SK-N-SH (cell line): Measurements from ENCODE around the gene LIPE.
"Not testable (repeated sequence)": the region's sequence is repeated elsewhere in the genome, so short reads cannot be mapped to it uniquely, and the experiment has no call there.

Experiments used
- CTCF ChIP-seq: fragments of 200-600 bp; sonication (generic); IDR thresholded peaks from 2 replicates; pipeline ENCODE4 v1.6.1; 2017; ENCODE audit warnings: antibody characterized with exemption, mild to moderate bottlenecking, moderate library complexity
- EP300 ChIP-seq, 2 experiments: IDR thresholded peaks; 2 replicates each; pipeline versions ENCODE4 v1.4.0 to v1.6.1; 2012; ENCODE audit warnings: borderline replicate concordance in 1 of 2, low read depth in 1 of 2, low read length in 1 of 2
- FOXJ3 ChIP-seq: sonication (generic); formaldehyde crosslinking; IDR thresholded peaks from 2 replicates; pipeline ENCODE4 v1.5.1; 2020; ENCODE audit warnings: mild to moderate bottlenecking, missing genetic modification reagents
- MEF2A ChIP-seq: IDR thresholded peaks from 2 replicates; pipeline ENCODE4 v1.4.0; 2012; ENCODE audit warnings: low read depth, borderline replicate concordance
- NFIC ChIP-seq: IDR thresholded peaks from 2 replicates; pipeline ENCODE4 v1.4.0; 2012; ENCODE audit warnings: borderline replicate concordance
- TAF1 ChIP-seq: IDR thresholded peaks from 2 replicates; pipeline ENCODE4 v1.6.1; 2012; ENCODE audit warnings: low read depth, mild to moderate bottlenecking, low read length, moderate library complexity, borderline replicate concordance
- TF ChIP-seq, protein P1 (sequence below): IDR thresholded peaks from 2 replicates; pipeline ENCODE4; 2012
- TF ChIP-seq, protein P2 (sequence below): IDR thresholded peaks from 2 replicates; pipeline ENCODE4 v1.6.1; 2012; ENCODE audit warnings: mild to moderate bottlenecking, low read depth, low read length, moderate library complexity

DNA sequence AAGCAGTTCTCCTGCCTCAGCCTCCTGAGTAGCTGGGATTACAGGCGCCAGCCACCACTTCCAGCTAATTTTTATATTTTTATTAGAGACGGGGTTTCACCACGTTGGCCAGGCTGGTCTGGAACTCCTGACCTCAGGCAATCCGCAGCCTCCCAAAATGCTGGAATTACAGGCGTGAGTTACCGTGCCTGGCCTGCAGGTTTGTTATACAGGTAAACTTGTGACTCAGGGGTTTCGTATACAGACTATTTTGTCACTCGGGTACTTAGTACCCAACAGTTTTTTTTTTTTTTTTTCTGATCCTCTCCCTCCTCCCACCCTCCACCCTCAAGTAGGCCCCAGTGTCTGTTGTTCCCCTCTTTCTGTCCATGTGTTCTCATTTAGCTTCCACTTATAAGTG, 34.0 kb upstream of the LIPE start:
- TF ChIP-seq CTCF; MEF2A; EP300 (IDR thresholded peaks at IDR 0.05; ENCODE audit: borderline replicate concordance in 1 of 2, low read depth in 1 of 2, low read length in 1 of 2); FOXJ3 (CRISPR knock-in tag); TAF1; NFIC: not testable (repeated sequence)
- TF ChIP-seq, protein P1, sequence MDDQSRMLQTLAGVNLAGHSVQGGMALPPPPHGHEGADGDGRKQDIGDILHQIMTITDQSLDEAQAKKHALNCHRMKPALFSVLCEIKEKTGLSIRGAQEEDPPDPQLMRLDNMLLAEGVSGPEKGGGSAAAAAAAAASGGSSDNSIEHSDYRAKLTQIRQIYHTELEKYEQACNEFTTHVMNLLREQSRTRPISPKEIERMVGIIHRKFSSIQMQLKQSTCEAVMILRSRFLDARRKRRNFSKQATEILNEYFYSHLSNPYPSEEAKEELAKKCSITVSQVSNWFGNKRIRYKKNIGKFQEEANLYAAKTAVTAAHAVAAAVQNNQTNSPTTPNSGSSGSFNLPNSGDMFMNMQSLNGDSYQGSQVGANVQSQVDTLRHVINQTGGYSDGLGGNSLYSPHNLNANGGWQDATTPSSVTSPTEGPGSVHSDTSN: not testable (repeated sequence)
- TF ChIP-seq, protein P2, sequence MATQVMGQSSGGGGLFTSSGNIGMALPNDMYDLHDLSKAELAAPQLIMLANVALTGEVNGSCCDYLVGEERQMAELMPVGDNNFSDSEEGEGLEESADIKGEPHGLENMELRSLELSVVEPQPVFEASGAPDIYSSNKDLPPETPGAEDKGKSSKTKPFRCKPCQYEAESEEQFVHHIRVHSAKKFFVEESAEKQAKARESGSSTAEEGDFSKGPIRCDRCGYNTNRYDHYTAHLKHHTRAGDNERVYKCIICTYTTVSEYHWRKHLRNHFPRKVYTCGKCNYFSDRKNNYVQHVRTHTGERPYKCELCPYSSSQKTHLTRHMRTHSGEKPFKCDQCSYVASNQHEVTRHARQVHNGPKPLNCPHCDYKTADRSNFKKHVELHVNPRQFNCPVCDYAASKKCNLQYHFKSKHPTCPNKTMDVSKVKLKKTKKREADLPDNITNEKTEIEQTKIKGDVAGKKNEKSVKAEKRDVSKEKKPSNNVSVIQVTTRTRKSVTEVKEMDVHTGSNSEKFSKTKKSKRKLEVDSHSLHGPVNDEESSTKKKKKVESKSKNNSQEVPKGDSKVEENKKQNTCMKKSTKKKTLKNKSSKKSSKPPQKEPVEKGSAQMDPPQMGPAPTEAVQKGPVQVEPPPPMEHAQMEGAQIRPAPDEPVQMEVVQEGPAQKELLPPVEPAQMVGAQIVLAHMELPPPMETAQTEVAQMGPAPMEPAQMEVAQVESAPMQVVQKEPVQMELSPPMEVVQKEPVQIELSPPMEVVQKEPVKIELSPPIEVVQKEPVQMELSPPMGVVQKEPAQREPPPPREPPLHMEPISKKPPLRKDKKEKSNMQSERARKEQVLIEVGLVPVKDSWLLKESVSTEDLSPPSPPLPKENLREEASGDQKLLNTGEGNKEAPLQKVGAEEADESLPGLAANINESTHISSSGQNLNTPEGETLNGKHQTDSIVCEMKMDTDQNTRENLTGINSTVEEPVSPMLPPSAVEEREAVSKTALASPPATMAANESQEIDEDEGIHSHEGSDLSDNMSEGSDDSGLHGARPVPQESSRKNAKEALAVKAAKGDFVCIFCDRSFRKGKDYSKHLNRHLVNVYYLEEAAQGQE: not testable (repeated sequence)
